ENCODE results near the gene SAMD15.

GRCh38 chr14:77407158-77407557 lies 30.0 kb downstream of the SAMD15 start:
- no peak for TF ChIP-seq POLR2A (IDR thresholded peaks at IDR 0.05)
- no peak for TF ChIP-seq CTCF (IDR thresholded peaks at IDR 0.05)

Measured in body of pancreas (tissue), 4 donors.